ENCODE data around the gene NLE1.
A peak's percentile ranks its signal among the peaks of the same experiment; 100 is the strongest.

Gene NLE1

GRCh38 chr17:35088881-35089585, 53.1 kb downstream of the NLE1 start:
- peak; percentile 89 for DNase-seq
- H3K4me3 ChIP-seq (ENCODE audit: low read depth, low read length), result peak overlapping the region; percentile 90
- H3K9me3 ChIP-seq, result no peaks in the 10 kb centered on the region
- no peaks in the 10 kb centered on the region for H3K27me3 ChIP-seq
- H3K36me3 ChIP-seq, result no peaks in the 10 kb centered on the region
- TF ChIP-seq CTCF (IDR thresholded peaks at IDR 0.05; ENCODE audit: low read depth, low read length), result peak; percentile 57
- no peaks in the 10 kb centered on the region for H3K4me1 ChIP-seq

GRCh38 chr17:35088356-35088880, 53.7 kb downstream of the NLE1 start:
- Histone ChIP-seq H3K4me3 (ENCODE audit: low read depth, low read length) (peak overlapping the region; percentile 90), H3K9me3 (no peaks in the 10 kb centered on the region), H3K27me3 (no peaks in the 10 kb centered on the region), H3K36me3 (no peaks in the 10 kb centered on the region), H3K4me1 (no peaks in the 10 kb centered on the region)
- DNase-seq, result peak; percentile 42
- TF ChIP-seq CTCF (IDR thresholded peaks at IDR 0.05; ENCODE audit: low read depth, low read length), result no peak

DNA sequence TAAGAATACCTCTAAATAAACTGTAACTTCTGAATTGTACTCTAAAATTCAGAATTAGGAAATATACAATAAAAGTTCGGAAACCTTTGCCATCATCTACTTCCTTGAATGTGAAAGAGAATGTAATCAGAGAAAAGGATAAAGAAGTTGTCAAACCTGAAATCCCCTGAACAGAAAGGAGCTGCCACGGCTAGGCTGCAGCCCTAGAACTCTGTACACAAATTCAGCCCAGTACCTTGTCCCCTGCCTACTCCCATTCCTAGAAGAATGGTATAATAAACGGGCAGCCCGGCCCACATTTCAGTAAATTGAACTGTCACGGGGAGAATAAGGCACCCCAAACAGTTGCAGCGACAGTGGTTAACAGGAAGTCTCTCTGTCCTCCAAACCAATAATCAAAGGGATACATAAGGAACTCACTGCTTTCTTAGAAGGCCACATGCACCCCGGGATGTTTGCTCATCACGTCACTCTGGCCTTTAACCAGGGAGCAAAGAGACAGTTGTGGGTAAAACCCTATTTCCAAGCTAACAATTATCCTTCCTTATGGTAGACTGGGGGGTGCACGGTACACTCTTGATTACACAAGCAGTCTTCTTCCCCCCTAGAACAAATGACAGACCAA, 54.3 kb downstream of the NLE1 start:
- H3K36me3 ChIP-seq, result no peaks in the 10 kb centered on the region
- no peak for DNase-seq
- no peaks in the 10 kb centered on the region for H3K27me3 ChIP-seq
- H3K4me3 ChIP-seq (ENCODE audit: low read depth, low read length), result peak overlapping the region; percentile 90
- H3K9me3 ChIP-seq, result no peaks in the 10 kb centered on the region
- no peaks in the 10 kb centered on the region for H3K4me1 ChIP-seq
- no peak for TF ChIP-seq CTCF (IDR thresholded peaks at IDR 0.05; ENCODE audit: low read depth, low read length)

- no peaks in the 10 kb centered on the region for H3K27me3 ChIP-seq
- no peaks in the 10 kb centered on the region for H3K36me3 ChIP-seq
- no peak for DNase-seq
- H3K4me1 ChIP-seq, result peaks cover 1% of the 10 kb centered on the region
- no peak overlapping the region for H3K4me3 ChIP-seq (ENCODE audit: low read depth, low read length)
- no peaks in the 10 kb centered on the region for H3K9me3 ChIP-seq
- TF ChIP-seq CTCF (IDR thresholded peaks at IDR 0.05; ENCODE audit: low read depth, low read length), result no peak
These were observed 55.1 kb downstream of the NLE1 start for GRCh38 chr17:35086931-35087573.

- H3K4me1 ChIP-seq, result peaks cover 5% of the 10 kb centered on the region
- no peak for TF ChIP-seq CTCF (IDR thresholded peaks at IDR 0.05; ENCODE audit: low read depth, low read length)
- no peaks in the 10 kb centered on the region for H3K27me3 ChIP-seq
- no peaks in the 10 kb centered on the region for H3K9me3 ChIP-seq
- no peak overlapping the region for H3K4me3 ChIP-seq (ENCODE audit: low read depth, low read length)
- DNase-seq, result no peak
- no peaks in the 10 kb centered on the region for H3K36me3 ChIP-seq
These were observed 55.9 kb downstream of the NLE1 start for GRCh38 chr17:35086164-35086563.

Measured in BE2C (cell line).